GM18517 (cell line): ENCODE data around the gene BICRA.
A peak's percentile ranks its signal among the peaks of the same experiment; 100 is the strongest.

ENCODE experiments used
- ATAC-seq: cut with Tn5 transposase; IDR thresholded peaks from one replicate; pipeline ENCODE4 v1.9.1; 2021; ENCODE audit warnings: mild to moderate bottlenecking, moderate library complexity; ENCODE audit not compliant: unreplicated experiment

Gene BICRA

GRCh38 chr19:47600246-47601179, 8.4 kb upstream of the BICRA start:
- ATAC-seq = peak; percentile 89

- ATAC-seq = no peak
Observed at GRCh38 chr19:47601180-47601904, 7.6 kb upstream of the BICRA start.

GRCh38 chr19:47603706-47604565, 5.0 kb upstream of the BICRA start:
- ATAC-seq = no peak

GRCh38 chr19:47607564-47608073, 1.3 kb upstream of the BICRA start:
- ATAC-seq = no peak

- ATAC-seq = peak; percentile 64
Observed at GRCh38 chr19:47608074-47608918, 638 bp upstream of the BICRA start.

- ATAC-seq = no peak
Observed at GRCh38 chr19:47609906-47610894, 1.3 kb downstream of the BICRA start.

GRCh38 chr19:47610902-47611301, 2.0 kb downstream of the BICRA start:
- no peak for ATAC-seq

- no peak for ATAC-seq
Observed at GRCh38 chr19:47613165-47614020, 4.5 kb downstream of the BICRA start.

GRCh38 chr19:47614021-47614295, 5.0 kb downstream of the BICRA start:
- ATAC-seq = no peak

GRCh38 chr19:47614559-47614958, 5.6 kb downstream of the BICRA start:
- ATAC-seq = no peak

GRCh38 chr19:47615230-47615629, 6.3 kb downstream of the BICRA start:
- ATAC-seq = no peak

- ATAC-seq = no peak
Observed at GRCh38 chr19:47615714-47616113, 6.8 kb downstream of the BICRA start.

GRCh38 chr19:47618771-47619170, 9.8 kb downstream of the BICRA start:
- ATAC-seq = no peak

GRCh38 chr19:47619763-47620162, 10.8 kb downstream of the BICRA start:
- no peak for ATAC-seq

GRCh38 chr19:47623151-47623920, 14.4 kb downstream of the BICRA start:
- ATAC-seq = no peak

GRCh38 chr19:47623921-47624391, 15.0 kb downstream of the BICRA start:
- no peak for ATAC-seq

GRCh38 chr19:47625650-47626049, 16.7 kb downstream of the BICRA start:
- ATAC-seq = no peak
